LNCAP (cell line): ENCODE data around the gene ZFP36.

ENCODE experiments used
- CTCF ChIP-seq: fragments of 450-650 bp; IDR thresholded peaks from 2 replicates; pipeline ENCODE4 v1.5.1; 2017; ENCODE audit warnings: mild to moderate bottlenecking

The ZFP36 gene

DNA sequence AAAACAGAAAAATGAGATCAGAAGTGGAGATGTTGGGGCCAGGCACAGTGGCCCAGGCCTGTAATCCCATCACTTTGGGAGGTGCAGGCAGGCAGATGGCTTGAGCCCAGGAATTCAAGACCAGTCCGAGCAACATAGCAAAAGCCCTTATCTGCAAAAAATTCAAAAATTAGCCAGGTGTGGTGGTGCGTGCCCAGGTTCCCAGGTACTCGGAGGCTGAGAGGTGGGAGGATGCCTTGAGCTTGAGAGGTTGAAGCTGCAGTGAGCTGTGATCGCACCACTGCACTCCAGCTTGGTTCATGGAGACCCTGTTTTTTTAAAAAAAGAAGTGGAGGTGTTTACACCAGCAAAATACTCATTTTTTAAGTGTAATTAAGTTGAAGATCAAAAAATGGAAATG lies 6.6 kb upstream of the ZFP36 start:
- no peak for TF ChIP-seq CTCF

GRCh38 chr19:39401070-39401548 lies 5.5 kb upstream of the ZFP36 start:
- TF ChIP-seq CTCF, result no peak

DNA sequence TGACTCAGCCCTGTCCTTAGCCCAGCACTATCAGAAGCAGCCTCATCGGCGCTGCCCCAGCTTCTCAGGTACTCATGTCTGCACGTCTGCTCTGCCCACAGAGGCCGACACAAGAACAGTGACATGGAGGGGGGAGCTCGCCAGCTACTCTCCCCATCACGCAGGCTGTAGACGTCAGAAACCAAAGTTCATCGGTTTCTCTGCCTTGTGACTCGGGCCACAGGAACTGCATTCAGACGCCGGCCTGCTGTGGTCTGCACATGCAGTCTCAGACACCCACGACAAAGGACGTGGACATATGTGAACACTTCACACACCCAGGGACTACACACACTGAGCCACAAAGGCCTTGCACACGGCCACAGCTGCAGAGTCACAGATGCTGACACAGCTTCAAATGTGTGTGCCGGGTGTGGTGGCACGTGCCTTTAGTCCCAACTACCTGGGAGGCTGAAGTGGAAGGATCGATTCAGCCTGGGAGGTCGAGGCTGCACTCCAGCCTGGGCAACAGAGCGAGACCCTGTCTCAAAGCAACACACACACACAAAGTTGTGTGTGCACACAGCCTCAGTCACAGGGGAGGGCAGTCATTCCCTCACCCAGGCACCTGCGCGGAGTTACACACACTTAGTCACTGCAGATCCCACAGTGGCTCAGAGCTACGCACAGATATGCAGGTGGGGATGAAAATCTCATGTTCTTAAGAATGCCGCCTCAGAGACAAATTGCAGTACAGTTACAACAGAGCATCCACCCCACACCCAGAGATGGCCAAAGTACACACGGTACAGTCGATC lies 4.9 kb upstream of the ZFP36 start:
- TF ChIP-seq CTCF, result no peak

DNA sequence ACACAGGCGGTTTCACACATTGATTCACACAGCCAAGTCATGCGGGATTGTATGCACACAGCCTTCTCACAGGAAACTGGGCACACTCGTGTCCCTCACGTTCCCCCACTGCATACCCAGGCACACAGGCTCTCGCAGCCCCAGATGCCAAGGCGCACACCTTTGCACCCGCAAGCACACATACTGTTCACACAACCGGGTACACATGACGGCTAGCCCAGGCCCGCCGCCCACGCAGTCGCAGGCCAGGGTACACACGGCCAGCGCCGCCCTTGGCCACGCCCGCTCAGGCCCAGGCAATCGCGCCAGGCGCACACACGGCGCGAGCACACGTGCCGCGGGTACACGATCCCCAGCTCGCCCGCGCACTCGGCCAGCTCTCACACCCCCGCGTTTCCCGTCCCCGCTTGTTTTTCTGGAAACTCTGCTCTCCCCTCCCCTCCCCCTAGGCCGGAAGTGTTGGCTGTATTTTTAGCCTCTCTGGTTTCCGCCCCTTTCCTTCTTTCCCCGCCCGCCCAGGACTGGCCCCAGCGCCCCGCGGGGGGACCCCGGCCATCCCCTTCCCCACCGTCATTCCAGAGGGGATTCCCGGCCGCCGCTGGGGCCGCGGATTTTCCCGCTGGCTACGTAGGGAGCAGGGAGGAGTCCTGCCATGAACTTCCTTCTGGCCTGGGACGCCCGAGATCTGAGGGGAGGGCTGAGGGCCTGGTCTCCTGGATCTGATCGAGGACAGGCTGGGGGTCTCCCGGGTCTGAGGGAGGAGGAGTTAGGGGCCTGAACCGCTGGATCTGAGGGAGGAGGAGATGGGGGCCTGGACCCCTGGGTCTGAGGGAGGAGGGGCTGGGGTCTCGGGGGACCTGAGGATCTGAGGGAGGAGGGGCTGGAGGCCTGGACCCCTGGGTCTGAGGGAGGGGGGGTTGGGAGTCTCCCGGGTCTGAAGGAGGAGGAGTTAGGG lies 4.0 kb upstream of the ZFP36 start:
- TF ChIP-seq CTCF, result no peak

DNA sequence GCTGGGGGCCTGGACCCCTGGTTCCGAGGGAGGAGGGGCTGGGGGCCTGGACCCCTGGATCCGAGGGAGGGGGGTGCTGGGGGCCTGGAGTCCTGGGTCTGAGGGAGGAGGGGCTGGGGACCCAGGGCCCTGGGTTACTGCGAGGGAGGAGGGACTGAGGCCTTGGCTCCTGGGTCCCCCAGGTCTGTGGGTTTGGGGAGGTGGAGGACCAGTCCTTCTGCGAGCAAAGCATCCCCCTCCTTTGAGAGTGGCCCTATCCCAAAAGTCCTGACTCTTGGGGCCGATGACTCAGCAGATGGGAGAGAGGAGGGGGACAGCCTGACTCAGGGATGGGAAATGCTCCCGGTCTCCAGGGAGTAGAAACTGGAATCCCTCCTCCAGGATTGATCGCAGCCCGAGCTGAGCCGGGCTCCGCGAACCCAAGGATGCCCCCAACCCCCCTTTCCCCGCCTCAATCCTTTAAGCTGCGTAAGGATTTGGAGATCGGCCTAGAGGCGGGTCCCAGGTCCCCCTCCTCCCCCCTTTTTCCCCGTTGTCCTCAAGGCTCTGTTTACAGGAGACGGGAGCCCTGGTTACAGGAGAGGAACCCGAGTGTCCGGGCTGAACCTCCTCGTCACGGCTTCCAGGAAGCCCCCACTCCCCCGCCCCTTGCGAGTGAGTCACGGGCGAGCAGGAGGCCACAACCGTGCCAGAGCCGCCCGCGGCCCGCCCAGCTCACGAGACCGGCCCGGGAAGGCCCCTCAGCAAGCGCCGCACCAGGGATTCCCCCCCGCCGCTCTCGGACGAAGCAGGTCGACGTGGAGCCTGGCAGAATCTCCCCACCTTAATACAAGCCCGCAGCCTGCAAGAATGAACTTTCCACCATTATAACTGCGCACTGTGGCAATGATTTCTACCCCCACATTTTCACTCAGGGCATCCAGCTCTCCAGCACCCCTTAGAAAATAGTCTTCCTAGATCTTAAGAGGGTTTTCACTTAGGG lies 3.0 kb upstream of the ZFP36 start:
- TF ChIP-seq CTCF, result no peak

DNA sequence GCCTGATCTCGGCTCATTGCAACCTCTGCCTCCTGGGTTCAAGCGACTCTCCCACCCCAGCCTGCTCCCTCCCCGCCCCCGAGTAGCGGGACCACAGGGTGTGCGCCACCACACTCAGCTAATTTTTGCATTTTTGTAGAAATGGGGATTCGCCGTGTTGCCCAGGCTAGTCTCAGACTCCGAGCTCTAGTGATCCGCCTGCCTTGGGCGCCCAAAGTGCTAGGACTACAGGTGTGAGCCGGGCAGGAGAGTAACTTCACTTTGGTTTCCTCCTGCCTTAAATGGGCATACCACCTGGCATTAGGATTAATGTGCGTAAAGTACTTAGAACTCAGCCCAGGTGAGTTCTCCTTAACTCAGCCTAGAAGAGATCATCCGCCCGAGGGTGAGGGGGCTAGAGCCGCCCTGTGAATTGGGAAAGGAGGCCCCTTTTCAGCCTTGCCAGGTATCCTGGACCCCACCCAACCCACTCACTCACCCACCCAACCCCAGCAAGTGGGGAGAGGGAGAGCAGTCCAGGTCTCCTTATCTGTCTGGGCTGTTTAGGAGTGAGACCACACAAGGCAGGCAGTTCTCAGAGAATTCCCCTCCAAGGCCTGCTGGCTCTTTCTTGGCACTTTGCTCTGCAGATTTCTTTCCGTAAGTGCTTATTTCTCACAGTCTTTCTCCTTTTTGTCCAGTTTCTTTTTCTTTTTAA lies 1.2 kb upstream of the ZFP36 start:
- TF ChIP-seq CTCF, result no peak
